Thymus (tissue), 11 donors: ENCODE data around the gene OR4E2. TPM values are rescaled to one million over a fixed set of nuclear protein-coding genes. Genes with fewer than 3 reads are reported as not detected.

Source experiments
- DNase-seq, 9 donors: peaks; one replicate each; pipeline ENCODE4 v3.0.0-alpha.2; 2013; ENCODE audit warnings: low spot score in 9 of 9, low read depth in 6 of 9, missing footprints in 1 of 9
- H3K27ac ChIP-seq, 2 donors: one replicate each; pipeline ENCODE4 v1.5.1; 2013; ENCODE audit warnings: control low read depth in 1 of 2, low read depth in 1 of 2, low read length in 1 of 2, mild to moderate bottlenecking in 1 of 2, moderate library complexity in 1 of 2
- H3K27me3 ChIP-seq, 2 donors: one replicate each; pipeline ENCODE4 v1.5.1; 2013; ENCODE audit warnings: low read length in 1 of 2; ENCODE audit not compliant: control insufficient read depth in 2 of 2, insufficient read depth in 1 of 2
- H3K36me3 ChIP-seq, 2 donors: one replicate each; pipeline ENCODE4 v1.5.1; 2013; ENCODE audit warnings: low read length in 1 of 2, mild to moderate bottlenecking in 1 of 2, moderate library complexity in 1 of 2; ENCODE audit not compliant: control insufficient read depth in 2 of 2, insufficient read depth in 2 of 2
- H3K4me1 ChIP-seq, 2 donors: one replicate each; pipeline ENCODE4 v1.5.1; 2013; ENCODE audit warnings: low read length in 2 of 2; ENCODE audit not compliant: control insufficient read depth in 2 of 2, insufficient read depth in 2 of 2
- H3K4me3 ChIP-seq, 2 donors: one replicate each; pipeline ENCODE4 v1.5.1; 2013; ENCODE audit warnings: low read length in 2 of 2, control low read depth in 1 of 2, mild to moderate bottlenecking in 1 of 2
- H3K9me3 ChIP-seq, 2 donors: one replicate each; pipeline ENCODE4 v1.5.1; 2013; ENCODE audit warnings: low read length in 1 of 2, mild to moderate bottlenecking in 1 of 2; ENCODE audit not compliant: control insufficient read depth in 2 of 2, insufficient read depth in 1 of 2
- WGBS: extraction: QIAGEN DNeasy Blood & Tissue Kit; methylation state at CpG from one replicate; pipeline ENCODE4 v1.1.7; 2013; 5-methylcytosine and 5-hydroxymethylcytosine counted together
- polyA plus RNA-seq: library from polyadenylated mRNA; stranded (reverse); fragments of 200-250 nt; gene quantifications from one replicate; pipeline ENCODE4 v1.2.3, GENCODE V29; 2013
- total RNA-seq: library from RNA; stranded (reverse); fragments of 120-200 nt; gene quantifications from one replicate; pipeline ENCODE4 v1.2.4, GENCODE V29; 2013
- donor health status: healthy.

Gene OR4E2
- total and polyA plus RNA-seq, 2 donors, result 0.07 to 0.09 TPM

DNA sequence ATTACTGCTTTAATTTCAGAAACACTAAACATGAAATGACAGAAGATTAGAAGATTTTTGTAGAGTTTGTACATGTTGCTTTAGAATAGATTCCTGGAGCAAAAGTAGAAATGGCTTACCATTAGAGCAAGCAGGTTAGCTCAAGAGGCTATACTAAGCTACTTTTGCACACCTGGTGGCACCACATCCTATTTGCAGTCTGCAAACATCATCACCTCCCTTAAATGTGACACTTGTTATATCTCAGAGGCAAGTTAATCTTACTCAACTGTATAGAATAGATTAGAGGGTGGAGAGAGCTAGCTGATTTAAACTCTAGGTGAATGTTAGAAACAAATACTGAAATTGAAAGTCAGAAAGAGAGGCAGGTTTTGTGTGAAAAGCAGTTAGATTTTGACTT lies 50.7 kb downstream of the OR4E2 start:
- DNase-seq, result no peak
- no peak overlapping the region for H3K4me3 ChIP-seq
- no peaks in the 10 kb centered on the region for H3K36me3 ChIP-seq
- H3K9me3 ChIP-seq, result peaks cover 0 to 2% of the 10 kb centered on the region in 2 donors
- no peaks in the 10 kb centered on the region for H3K27me3 ChIP-seq
- H3K4me1 ChIP-seq, result no peaks in the 10 kb centered on the region
- H3K27ac ChIP-seq, result no peak overlapping the region

DNA sequence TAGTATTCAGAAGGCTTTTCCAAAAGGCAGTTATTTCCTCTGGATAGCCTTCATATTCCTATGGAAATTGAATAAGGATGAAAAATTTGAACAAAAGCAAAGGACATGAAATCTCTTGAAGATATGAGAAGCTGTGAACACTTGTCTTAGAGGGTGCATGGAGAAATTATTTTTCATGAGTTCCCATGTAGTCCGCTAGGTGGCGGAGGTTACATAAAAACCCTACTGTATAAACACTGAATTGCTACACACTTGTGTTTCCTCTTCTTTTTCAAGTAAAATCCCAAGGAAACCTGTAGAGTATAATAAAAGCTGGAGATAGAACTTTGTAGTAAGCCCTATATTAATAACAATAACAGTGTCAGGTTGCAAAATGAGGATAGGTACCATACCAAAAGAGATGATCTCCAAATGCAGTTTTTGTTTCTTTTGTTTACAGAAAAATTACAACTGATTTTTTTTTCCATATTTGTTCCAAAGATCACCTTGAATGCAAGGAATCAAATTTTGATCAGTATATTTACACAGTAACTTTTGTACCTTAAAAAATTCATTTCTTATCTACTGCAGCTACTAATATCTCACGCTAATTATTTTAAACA lies 57.8 kb downstream of the OR4E2 start:
- H3K4me1 ChIP-seq, result no peaks in the 10 kb centered on the region
- H3K9me3 ChIP-seq, result peaks cover 0 to 2% of the 10 kb centered on the region in 2 donors
- no peaks in the 10 kb centered on the region for H3K27me3 ChIP-seq
- H3K4me3 ChIP-seq, result no peak overlapping the region
- 32% methylated on average over 3 of the region's 3 CpGs for WGBS
- peak in 4 of 9 donors; percentile 32 to 64 (median 49) for DNase-seq
- peak overlapping the region in 1 of 2 donors; percentile 80 for H3K27ac ChIP-seq
- H3K36me3 ChIP-seq, result no peaks in the 10 kb centered on the region

DNA sequence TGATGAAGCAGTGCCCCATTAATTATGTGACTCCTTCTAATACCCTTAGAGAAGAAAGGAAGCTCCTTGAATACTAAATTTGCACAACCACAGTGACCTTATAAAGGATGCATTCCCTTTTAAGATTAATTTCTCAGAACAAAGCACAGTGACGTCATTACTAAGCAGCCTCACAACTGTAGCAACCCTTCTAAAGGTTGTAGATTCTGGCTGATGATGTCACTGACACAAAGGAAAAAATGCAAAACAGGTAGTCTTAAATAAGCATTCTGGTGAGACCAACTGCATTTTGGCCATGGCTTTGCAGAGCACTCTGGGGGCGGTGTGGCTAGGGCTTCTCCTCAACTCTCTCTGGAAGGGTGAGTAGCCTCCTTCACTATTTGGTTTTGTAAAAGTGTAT lies 58.4 kb downstream of the OR4E2 start:
- DNase-seq, result peak in 1 of 9 donors; percentile 52
- H3K27me3 ChIP-seq, result no peaks in the 10 kb centered on the region

DNA sequence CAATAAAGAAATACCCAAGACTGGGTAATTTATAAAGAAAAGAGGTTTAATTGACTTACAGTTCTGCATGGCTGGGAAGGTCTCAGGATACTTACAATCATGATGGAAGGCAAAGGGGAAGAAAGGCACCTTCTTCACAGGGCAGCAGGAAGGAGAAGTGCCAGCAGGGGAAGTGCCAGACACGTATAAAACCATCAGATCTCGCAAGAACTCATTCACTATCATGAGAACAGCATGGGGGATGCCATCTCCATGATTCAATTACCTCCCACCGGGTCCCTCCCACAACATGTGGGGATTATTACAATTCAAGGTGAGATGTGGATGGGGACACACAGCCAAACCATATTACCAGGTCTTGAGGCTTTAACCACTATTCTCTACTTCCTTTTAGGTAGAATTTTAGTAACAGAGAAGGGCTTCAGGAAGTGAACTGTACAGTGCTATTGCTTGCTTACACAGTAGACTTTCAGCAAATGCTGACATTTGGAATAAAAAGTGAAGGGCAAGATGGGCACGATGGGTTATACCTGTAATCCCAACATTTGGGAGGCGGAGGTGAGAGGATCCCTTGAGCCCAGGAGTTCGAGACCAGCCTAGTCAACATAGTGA lies 60.8 kb downstream of the OR4E2 start:
- H3K27me3 ChIP-seq, result peaks cover 0 to 1% of the 10 kb centered on the region in 2 donors
- DNase-seq, result no peak
- no peaks in the 10 kb centered on the region for H3K9me3 ChIP-seq
- H3K4me1 ChIP-seq, result no peaks in the 10 kb centered on the region
- no peaks in the 10 kb centered on the region for H3K36me3 ChIP-seq
- peak overlapping the region in 1 of 2 donors; percentile 6 for H3K4me3 ChIP-seq
- H3K27ac ChIP-seq, result peak overlapping the region in 1 of 2 donors; percentile 30
- WGBS, result 79% methylated on average over 6 of the region's 6 CpGs

More for the DNA sequence above, 58.4 kb downstream of the OR4E2 start:
- Histone ChIP-seq H3K27ac (peak overlapping the region in 1 of 2 donors; percentile 80), H3K4me1 (no peaks in the 10 kb centered on the region), H3K9me3 (peaks cover 0 to 2% of the 10 kb centered on the region in 2 donors), H3K36me3 (no peaks in the 10 kb centered on the region), H3K4me3 (peak overlapping the region; percentile 23 to 28)
- 89% methylated on average over 2 of the region's 2 CpGs for WGBS

Other genes with a start within 250 kb of the OR4E2 start
- gene CHD8, start 197.7 kb upstream of the OR4E2 start, total RNA-seq, result 46.5 TPM
- gene CHD8, start 197.7 kb upstream of the OR4E2 start, polyA plus RNA-seq, result 36.8 TPM
- gene RAB2B, start 176.9 kb upstream of the OR4E2 start, total RNA-seq, result 15.6 TPM
- 15.7 TPM for gene RAB2B, start 176.9 kb upstream of the OR4E2 start, polyA plus RNA-seq
- gene TOX4, start 176.6 kb upstream of the OR4E2 start, total RNA-seq, result 25.1 TPM
- 24.2 TPM for gene TOX4, start 176.6 kb upstream of the OR4E2 start, polyA plus RNA-seq
- gene METTL3, start 142.5 kb upstream of the OR4E2 start, total RNA-seq, result 69.3 TPM
- gene METTL3, start 142.5 kb upstream of the OR4E2 start, polyA plus RNA-seq, result 67.5 TPM
- gene SALL2, start 127.5 kb upstream of the OR4E2 start, total RNA-seq, result 4.9 TPM
- gene SALL2, start 127.5 kb upstream of the OR4E2 start, polyA plus RNA-seq, result 4.1 TPM
- not detected for gene OR10G3, start 73.8 kb upstream of the OR4E2 start, total RNA-seq
- 0.07 TPM for gene OR10G3, start 73.8 kb upstream of the OR4E2 start, polyA plus RNA-seq
- not detected for gene OR10G2, start 18.9 kb upstream of the OR4E2 start, total RNA-seq
- not detected for gene OR10G2, start 18.9 kb upstream of the OR4E2 start, polyA plus RNA-seq
- 0.05 TPM for gene OR4E1, start 20.0 kb downstream of the OR4E2 start, total RNA-seq
- gene OR4E1, start 20.0 kb downstream of the OR4E2 start, polyA plus RNA-seq, result 0.07 TPM